GM12878 (cell line): ENCODE measurements around the gene IQCK. TPM values are rescaled to one million over a fixed set of nuclear protein-coding genes. Genes with fewer than 3 reads are reported as not detected.

ENCODE experiments used
- ATAC-seq: fragments of 200-7000 bp; cut with Tn5 transposase; 3 replicates; pipeline ENCODE4 v1.9.1; 2020; ENCODE audit warnings: mild to moderate bottlenecking, moderate library complexity
- BruUV-seq: library from RNA; stranded (reverse); fragments of 400-500 nt; replicated peaks from 2 replicates; lab custom pipeline; 2021; lab: Mats Ljungman, UMichigan
- CTCF ChIA-PET: fragments of 300-600 bp; sonication (Branson Sonifier 250); formaldehyde crosslinking; extraction: SDS; loops from one replicate; lab custom pipeline; 2021; ENCODE audit warnings: inconsistent platforms; lab: Yijun Ruan, JAX
- POLR2A ChIA-PET: fragments of 350-600 bp; formaldehyde crosslinking; extraction: SDS; loops from one replicate; lab custom pipeline; 2021; ENCODE audit warnings: inconsistent platforms; lab: Charles Lee
- RAD21 ChIA-PET: fragments of 300-600 bp; sonication (Branson Sonifier 250); formaldehyde crosslinking; loops from one replicate; lab custom pipeline; 2023; ENCODE audit warnings: antibody characterized with exemption; ENCODE audit not compliant: unreplicated experiment; lab: Charles Lee
- SMC1A ChIA-PET: fragments of 300-600 bp; sonication (Branson Sonifier 250); formaldehyde crosslinking; loops from one replicate; lab custom pipeline; 2023; ENCODE audit not compliant: unreplicated experiment, uncharacterized antibody; lab: Charles Lee
- DNase-seq: peaks from one replicate; pipeline ENCODE4 v3.0.0-alpha.2; 2011; ENCODE audit warnings: low read depth, low spot score
- FAIRE-seq: peaks from 3 replicates; lab custom pipeline; 2011; peaks lifted over from hg19 to GRCh38; lab: Jason Lieb, UNC
- H2AFZ ChIP-seq: 2 replicates; pipeline ENCODE4 v1.6.0; 2011; ENCODE audit warnings: low read depth, low read length, control low read depth; ENCODE audit not compliant: control insufficient read depth
- H3K27ac ChIP-seq: 2 replicates; pipeline ENCODE4 v1.5.1; 2011; ENCODE audit warnings: control low read depth; ENCODE audit not compliant: control insufficient read depth, insufficient read depth
- H3K27me3 ChIP-seq, 2 experiments: replicated peaks in 1 of 2; 2 replicates each; pipeline versions ENCODE4 v1.6.0 to v1.6.1; 2011; ENCODE audit warnings: low read length in 1 of 2; ENCODE audit not compliant: control insufficient read depth in 2 of 2, insufficient read depth in 2 of 2
- H3K36me3 ChIP-seq, 2 experiments: 2 replicates each; pipeline ENCODE4 v1.5.1; 2011; ENCODE audit warnings: low read length in 1 of 2; ENCODE audit not compliant: control insufficient read depth in 2 of 2, insufficient read depth in 2 of 2
- H3K4me1 ChIP-seq: 2 replicates; pipeline ENCODE4 v1.6.1; 2011; ENCODE audit warnings: mild to moderate bottlenecking, low read length, moderate library complexity, mixed read lengths; ENCODE audit not compliant: control insufficient read depth, insufficient read depth
- H3K4me2 ChIP-seq: 2 replicates; pipeline ENCODE4 v1.6.0; 2011; ENCODE audit warnings: control low read depth; ENCODE audit not compliant: control insufficient read depth, insufficient read depth
- H3K4me3 ChIP-seq: fragments of 200-600 bp; sonication (generic); 2 replicates; pipeline ENCODE4 v1.5.1; 2016
- H3K79me2 ChIP-seq: 2 replicates; pipeline ENCODE4 v1.6.0; 2011; ENCODE audit warnings: low read length; ENCODE audit not compliant: control insufficient read depth, insufficient read depth
- H3K9ac ChIP-seq: 2 replicates; pipeline ENCODE4 v1.8.0; 2011; ENCODE audit warnings: low read length, control low read depth, mixed read lengths; ENCODE audit not compliant: control insufficient read depth, insufficient read depth
- H3K9me3 ChIP-seq: replicated peaks from 3 replicates; pipeline ENCODE4 v1.5.1; 2011; ENCODE audit warnings: mild to moderate bottlenecking, low read length; ENCODE audit not compliant: control insufficient read depth, insufficient read depth
- H4K20me1 ChIP-seq: 2 replicates; pipeline ENCODE4 v1.6.0; 2011; ENCODE audit not compliant: control insufficient read depth, insufficient read depth
- BACH1 ChIP-seq: fragments of 450-650 bp; IDR thresholded peaks from 2 replicates; pipeline ENCODE4 v1.6.1; 2017; ENCODE audit warnings: mild to moderate bottlenecking, borderline replicate concordance
- BCL3 ChIP-seq: IDR thresholded peaks from 2 replicates; pipeline ENCODE4 v1.6.1; 2011; ENCODE audit warnings: borderline replicate concordance, low read depth, mild to moderate bottlenecking, moderate library complexity, low read length; ENCODE audit not compliant: insufficient read depth, poor library complexity, severe bottlenecking
- FOXK2 ChIP-seq: fragments of 450-650 bp; IDR thresholded peaks from 2 replicates; pipeline ENCODE4 v1.6.1; 2017; ENCODE audit warnings: mild to moderate bottlenecking, moderate library complexity
- HDAC2 ChIP-seq: fragments of 200-600 bp; sonication (generic); IDR thresholded peaks from 2 replicates; pipeline ENCODE4 v1.6.1; 2017
- HDGF ChIP-seq: fragments of 450-650 bp; IDR thresholded peaks from 2 replicates; pipeline ENCODE4 v1.6.1; 2016; ENCODE audit warnings: antibody characterized with exemption
- KAT2A ChIP-seq: conservative IDR thresholded peaks from 2 replicates; pipeline ENCODE4 v1.6.1; 2011; ENCODE audit warnings: low read depth, low read length; ENCODE audit not compliant: control insufficient read depth
- KDM1A ChIP-seq: fragments of 200-600 bp; sonication (generic); IDR thresholded peaks from 2 replicates; pipeline ENCODE4 v1.6.1; 2016; ENCODE audit warnings: borderline replicate concordance
- KLF5 ChIP-seq: fragments of 450-650 bp; IDR thresholded peaks from 2 replicates; pipeline ENCODE4 v1.6.1; 2014; ENCODE audit warnings: mild to moderate bottlenecking; ENCODE audit not compliant: partially characterized antibody
- MEF2B ChIP-seq: fragments of 450-650 bp; IDR thresholded peaks from 2 replicates; pipeline ENCODE4 v1.6.1; 2018; ENCODE audit warnings: mild to moderate bottlenecking, moderate library complexity; ENCODE audit not compliant: partially characterized antibody, poor library complexity, severe bottlenecking
- NRF1 ChIP-seq: conservative IDR thresholded peaks from 2 replicates; pipeline ENCODE4 v1.6.1; 2011; ENCODE audit warnings: mild to moderate bottlenecking, low read depth, low read length, improper control_type of control experiment
- SIN3A ChIP-seq: IDR thresholded peaks from 2 replicates; pipeline ENCODE4 v1.6.1; 2012; ENCODE audit warnings: low read depth, low read length, improper control_type of control experiment
- TARDBP ChIP-seq: IDR thresholded peaks from 2 replicates; pipeline ENCODE4 v1.6.1; 2016; ENCODE audit warnings: borderline replicate concordance
- TBL1XR1 ChIP-seq: IDR thresholded peaks from 2 replicates; pipeline ENCODE4 v1.6.1; 2012; ENCODE audit warnings: low read depth, low read length, improper control_type of control experiment
- YY1 ChIP-seq: IDR thresholded peaks from 2 replicates; pipeline ENCODE4 v1.6.1; 2011; ENCODE audit warnings: low read depth, mild to moderate bottlenecking, low read length
- ZBTB40 ChIP-seq: fragments of 450-650 bp; IDR thresholded peaks from 2 replicates; pipeline ENCODE4 v1.6.1; 2016; ENCODE audit warnings: mild to moderate bottlenecking, moderate library complexity, borderline replicate concordance
- ZNF687 ChIP-seq: fragments of 450-650 bp; IDR thresholded peaks from 2 replicates; pipeline ENCODE4 v1.6.1; 2017; ENCODE audit warnings: mild to moderate bottlenecking, moderate library complexity
- WGBS: methylation state at CpG from one replicate; pipeline ENCODE4 v1.1.6; 2016; ENCODE audit warnings: low lambda C conversion rate; ENCODE audit not compliant: insufficient replicate concordance, insufficient coverage; ENCODE audit errors: missing lambda C conversion rate; 5-methylcytosine and 5-hydroxymethylcytosine counted together
- in situ Hi-C: fragments of 300-500 bp; cut with MboI; formaldehyde crosslinking; loops from 9 replicates; pipeline ENCODE4 v1.14.3; 2018; ENCODE audit warnings: mixed read lengths
- intact Hi-C: fragments of 100-400 bp; cut with micrococcal nuclease; formaldehyde crosslinking; loops from one replicate; pipeline ENCODE4 v1.14.2; 2022; ENCODE audit not compliant: unreplicated experiment
- polyA plus RNA-seq, 11 experiments: library from polyadenylated mRNA; depleted of rRNA in 4 of 11; unstranded in 6 of 11; stranded (reverse) in 5 of 11; fragments of >200 nt; fragmentation: Nextera tagmentation in 4 of 11; fragmentation: Illumina TruSeq in 1 of 11; extraction: Ambion mirVana in 4 of 11; extraction: Trizol in 1 of 11; gene quantifications; 1 replicate in 1 of 11; 2 replicates in 10 of 11; pipeline versions ENCODE4 v1.2.1 to v1.2.3, GENCODE V29; 2011 to 2016; ENCODE audit warnings: inconsistent platforms in 2 of 11, missing spikeins in 2 of 11, low read depth in 1 of 11
- total RNA-seq, 4 experiments: library from RNA; depleted of rRNA in 3 of 4; stranded (reverse); fragments of >200 nt in 3 of 4; fragmentation: Illumina TruSeq in 1 of 4; extraction: Trizol in 1 of 4; gene quantifications; 2 replicates each; pipeline versions ENCODE4 v1.2.1 to v1.2.3, GENCODE V29; 2013 to 2021

The IQCK gene
- total and polyA plus RNA-seq, 10 of the 15 experiments (the other 5 are each of a cell fraction or from before 2014, with no cell fraction given): 1.0 to 4.2 (median 2.4) TPM

GRCh38 chr16:19689342-19689741, 28.7 kb upstream of the IQCK start:
- peaks cover 6 to 8% of the 10 kb centered on the region in 2 experiments; a peak in 3 of 4 replicates for H3K36me3 ChIP-seq
- no peak overlapping the region for H2AFZ ChIP-seq
- FAIRE-seq: no peak
- peak; percentile 23; the same call in 1 of the 3 replicates for ATAC-seq
- WGBS: 96% methylated on average over 5 of the region's 5 CpGs
- SMC1A ChIA-PET: no interaction called here
- no TSS peak for BruUV-seq
- H3K9ac ChIP-seq: no peak overlapping the region
- RAD21 ChIA-PET: no interaction called here
- CTCF ChIA-PET: no interaction called here
- no peaks in the 10 kb centered on the region for H3K9me3 ChIP-seq
- H3K4me2 ChIP-seq: no peak overlapping the region
- in situ Hi-C loops: no loop called here
- H4K20me1 ChIP-seq: no peaks in the 10 kb centered on the region
- H3K27ac ChIP-seq: no peak overlapping the region
- H3K4me3 ChIP-seq: no peak overlapping the region
- intact Hi-C loops: no loop called here
- POLR2A ChIA-PET: no interaction called here
- H3K79me2 ChIP-seq: no peaks in the 10 kb centered on the region
- no peak for DNase-seq
- H3K4me1 ChIP-seq: no peaks in the 10 kb centered on the region
- H3K27me3 ChIP-seq: no peaks in the 10 kb centered on the region
- no peak for TF ChIP-seq KLF5
- no peak for TF ChIP-seq ZBTB40
- TF ChIP-seq SIN3A: no peak
- no peak for TF ChIP-seq NRF1
- TF ChIP-seq KAT2A: no peak
- no peak for TF ChIP-seq ZNF687
- TF ChIP-seq HDAC2: no peak
- TF ChIP-seq BCL3: no peak
- TF ChIP-seq KDM1A: no peak
- TF ChIP-seq BACH1: no peak
- no peak for TF ChIP-seq FOXK2
- no peak for TF ChIP-seq HDGF
- no peak for TF ChIP-seq YY1
- no peak for TF ChIP-seq MEF2B
- no peak for TF ChIP-seq TARDBP
- no peak for TF ChIP-seq TBL1XR1
